ENCODE measurements around the gene TNRC6B.

The TNRC6B gene

DNA sequence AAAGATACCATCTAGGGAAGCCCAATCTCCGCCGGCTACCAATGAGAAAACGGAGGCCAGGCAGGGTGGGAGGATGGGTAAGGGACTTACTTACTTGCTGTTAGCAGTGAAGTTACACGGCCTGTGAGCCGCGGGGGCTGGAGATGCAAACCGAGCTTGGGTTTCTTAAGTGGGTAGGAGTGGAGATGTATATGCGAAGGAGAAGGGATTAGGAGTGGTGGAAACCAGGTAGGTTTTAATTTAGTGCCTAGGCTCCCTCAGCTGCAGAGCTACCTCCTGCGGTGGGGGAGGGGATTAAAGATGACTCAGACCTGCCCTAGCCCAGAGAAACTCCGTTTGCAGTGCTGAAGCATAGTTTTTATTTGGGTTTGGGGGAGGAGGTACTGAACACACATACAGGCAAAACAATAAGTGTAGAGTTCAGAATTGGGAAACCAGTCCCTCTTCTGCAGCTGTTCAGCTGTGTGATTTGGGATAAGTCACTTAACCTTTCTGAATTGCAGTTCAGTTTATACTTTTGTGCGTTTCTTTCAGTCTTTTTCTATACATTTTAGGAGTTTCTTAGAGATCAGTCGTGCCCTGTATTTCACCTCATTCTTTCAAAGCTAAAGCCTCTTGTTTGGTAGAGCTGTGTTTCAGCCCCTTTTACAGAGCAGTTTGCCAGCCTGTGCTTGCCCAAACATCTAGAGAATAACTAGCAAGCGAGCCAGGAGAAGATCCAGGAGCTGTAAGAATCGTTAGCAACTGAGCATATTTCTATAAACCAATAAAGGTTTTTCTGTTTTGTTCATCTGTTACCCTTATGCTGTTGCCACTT, 596 bp upstream of the TNRC6B start:
- TF ChIP-seq, protein P1, sequence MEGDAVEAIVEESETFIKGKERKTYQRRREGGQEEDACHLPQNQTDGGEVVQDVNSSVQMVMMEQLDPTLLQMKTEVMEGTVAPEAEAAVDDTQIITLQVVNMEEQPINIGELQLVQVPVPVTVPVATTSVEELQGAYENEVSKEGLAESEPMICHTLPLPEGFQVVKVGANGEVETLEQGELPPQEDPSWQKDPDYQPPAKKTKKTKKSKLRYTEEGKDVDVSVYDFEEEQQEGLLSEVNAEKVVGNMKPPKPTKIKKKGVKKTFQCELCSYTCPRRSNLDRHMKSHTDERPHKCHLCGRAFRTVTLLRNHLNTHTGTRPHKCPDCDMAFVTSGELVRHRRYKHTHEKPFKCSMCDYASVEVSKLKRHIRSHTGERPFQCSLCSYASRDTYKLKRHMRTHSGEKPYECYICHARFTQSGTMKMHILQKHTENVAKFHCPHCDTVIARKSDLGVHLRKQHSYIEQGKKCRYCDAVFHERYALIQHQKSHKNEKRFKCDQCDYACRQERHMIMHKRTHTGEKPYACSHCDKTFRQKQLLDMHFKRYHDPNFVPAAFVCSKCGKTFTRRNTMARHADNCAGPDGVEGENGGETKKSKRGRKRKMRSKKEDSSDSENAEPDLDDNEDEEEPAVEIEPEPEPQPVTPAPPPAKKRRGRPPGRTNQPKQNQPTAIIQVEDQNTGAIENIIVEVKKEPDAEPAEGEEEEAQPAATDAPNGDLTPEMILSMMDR (IDR thresholded peaks at IDR 0.05; ENCODE audit: low read depth, low read length, missing control alignments), result no peak
- no peak for DNase-seq (ENCODE audit: extremely low read depth, low read depth)
- H3K4me3 ChIP-seq (replicated peaks; ENCODE audit: low read depth, low read length), result peak overlapping the region; percentile 62

DNA sequence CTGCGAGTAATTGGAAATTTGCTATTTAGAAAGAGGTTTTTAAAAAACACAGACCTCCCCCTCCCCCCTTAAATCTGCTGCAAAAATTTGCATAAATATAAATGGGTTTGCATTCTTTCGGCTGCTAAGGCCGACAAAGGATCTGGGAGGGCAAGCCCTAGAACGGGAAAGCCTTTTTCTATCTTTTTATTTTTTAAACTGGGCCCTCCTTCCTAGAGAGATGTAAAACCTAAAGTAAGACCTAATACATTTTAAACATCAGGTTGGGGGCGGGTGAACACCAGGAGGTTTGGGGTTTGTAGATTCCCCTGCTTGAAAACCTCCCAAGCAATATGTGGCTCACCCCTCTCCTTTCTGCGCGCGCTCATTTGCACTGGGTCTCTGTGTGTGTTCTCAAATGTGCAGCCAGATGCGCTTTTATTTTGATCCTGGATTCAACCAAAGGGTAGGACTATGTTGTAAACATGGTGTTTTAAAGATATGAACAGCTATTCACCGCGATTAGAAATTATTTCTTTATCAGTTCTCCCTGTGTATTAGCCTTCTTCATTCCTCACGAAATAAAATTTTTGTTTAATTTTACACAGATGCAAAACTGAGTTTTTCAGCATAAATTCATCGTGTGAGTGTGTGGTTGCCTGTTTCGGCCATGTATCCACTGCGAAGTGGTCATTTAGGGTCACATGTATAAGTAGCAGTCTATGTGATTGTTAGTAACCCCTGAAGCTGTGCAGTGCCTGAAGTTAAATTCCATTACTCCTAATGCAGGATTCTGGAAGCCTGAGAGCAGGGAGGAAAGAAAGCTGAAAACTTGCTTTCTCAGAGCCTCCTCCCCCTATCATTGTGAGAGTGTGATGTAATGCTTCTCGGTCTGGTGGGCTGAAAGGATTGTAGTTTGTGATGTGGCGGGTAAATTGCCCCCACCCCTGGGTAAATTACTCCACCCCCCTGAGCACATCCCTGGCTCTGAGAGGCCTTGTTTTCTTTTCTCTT, 988 bp downstream of the TNRC6B start:
- TF ChIP-seq, protein P1 (IDR thresholded peaks at IDR 0.05; ENCODE audit: low read depth, low read length, missing control alignments), result no peak
- DNase-seq (ENCODE audit: extremely low read depth, low read depth), result no peak
- H3K4me3 ChIP-seq (replicated peaks; ENCODE audit: low read depth, low read length), result peak overlapping the region; percentile 62

DNA sequence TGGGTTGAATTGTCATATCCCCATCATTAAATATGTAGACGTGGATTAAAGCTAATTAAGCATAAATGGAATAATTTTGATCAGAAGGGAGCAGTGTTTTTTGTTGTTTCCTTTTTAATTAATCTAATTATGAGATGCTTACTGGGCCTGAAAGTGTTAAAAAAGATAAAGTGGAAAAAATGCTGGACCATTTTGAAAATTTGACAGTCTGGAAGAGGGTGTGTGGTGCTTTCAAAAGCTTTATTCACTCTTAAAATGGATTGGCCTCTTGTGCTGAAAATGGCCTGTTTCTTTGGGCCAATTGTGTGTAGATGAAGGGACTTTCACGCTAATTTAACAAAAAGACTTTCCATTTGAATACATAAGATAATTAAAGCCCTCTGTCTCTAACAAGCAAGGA, 1.8 kb downstream of the TNRC6B start:
- peak overlapping the region; percentile 62 for H3K4me3 ChIP-seq (replicated peaks; ENCODE audit: low read depth, low read length)
- TF ChIP-seq, protein P1 (IDR thresholded peaks at IDR 0.05; ENCODE audit: low read depth, low read length, missing control alignments), result no peak
- no peak for DNase-seq (ENCODE audit: extremely low read depth, low read depth)

DNA sequence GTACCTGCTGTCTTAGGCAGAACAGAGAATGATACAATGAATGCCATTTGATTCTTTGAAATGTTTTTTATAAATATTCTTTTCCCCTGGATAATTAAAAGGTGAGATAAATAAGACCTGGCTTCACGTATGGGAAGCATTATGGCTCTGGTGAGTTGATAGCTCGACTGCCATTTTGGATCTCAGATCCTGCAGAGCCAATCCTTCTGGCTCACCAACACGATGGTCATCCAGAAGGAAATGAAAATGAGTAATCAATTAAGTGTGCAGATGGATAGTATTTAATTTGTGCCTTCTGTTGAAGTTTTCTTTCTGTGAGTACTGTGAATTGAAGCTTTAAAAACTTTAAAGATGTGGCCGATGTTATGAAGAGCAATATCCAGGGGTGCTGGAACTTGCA, 2.7 kb downstream of the TNRC6B start:
- TF ChIP-seq, protein P1 (IDR thresholded peaks at IDR 0.05; ENCODE audit: low read depth, low read length, missing control alignments), result no peak
- peak overlapping the region; percentile 62 for H3K4me3 ChIP-seq (replicated peaks; ENCODE audit: low read depth, low read length)
- no peak for DNase-seq (ENCODE audit: extremely low read depth, low read depth)

DNA sequence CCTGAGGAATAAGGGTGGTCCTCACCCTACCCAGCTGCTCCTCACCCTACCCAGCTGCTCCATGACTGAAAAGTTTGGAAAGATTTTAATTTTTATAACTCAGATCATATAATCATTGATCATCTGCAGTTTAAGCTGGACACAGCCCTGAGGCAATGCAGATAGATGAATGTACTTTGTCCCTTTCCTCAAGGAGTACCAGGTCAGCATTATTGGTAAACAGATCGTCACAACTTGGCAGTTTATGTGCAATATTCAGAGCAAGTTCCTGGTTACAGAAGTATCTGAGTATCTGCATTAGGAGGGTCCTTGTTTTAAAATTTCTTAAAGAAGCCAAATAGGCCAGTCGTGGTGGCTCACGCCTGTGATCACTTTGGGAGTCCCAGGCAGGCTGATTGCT, 3.6 kb downstream of the TNRC6B start:
- no peak for DNase-seq (ENCODE audit: extremely low read depth, low read depth)
- TF ChIP-seq, protein P1 (IDR thresholded peaks at IDR 0.05; ENCODE audit: low read depth, low read length, missing control alignments), result no peak
- no peak overlapping the region; the same call in 1 of the 2 replicates for H3K4me3 ChIP-seq (replicated peaks; ENCODE audit: low read depth, low read length)

DNA sequence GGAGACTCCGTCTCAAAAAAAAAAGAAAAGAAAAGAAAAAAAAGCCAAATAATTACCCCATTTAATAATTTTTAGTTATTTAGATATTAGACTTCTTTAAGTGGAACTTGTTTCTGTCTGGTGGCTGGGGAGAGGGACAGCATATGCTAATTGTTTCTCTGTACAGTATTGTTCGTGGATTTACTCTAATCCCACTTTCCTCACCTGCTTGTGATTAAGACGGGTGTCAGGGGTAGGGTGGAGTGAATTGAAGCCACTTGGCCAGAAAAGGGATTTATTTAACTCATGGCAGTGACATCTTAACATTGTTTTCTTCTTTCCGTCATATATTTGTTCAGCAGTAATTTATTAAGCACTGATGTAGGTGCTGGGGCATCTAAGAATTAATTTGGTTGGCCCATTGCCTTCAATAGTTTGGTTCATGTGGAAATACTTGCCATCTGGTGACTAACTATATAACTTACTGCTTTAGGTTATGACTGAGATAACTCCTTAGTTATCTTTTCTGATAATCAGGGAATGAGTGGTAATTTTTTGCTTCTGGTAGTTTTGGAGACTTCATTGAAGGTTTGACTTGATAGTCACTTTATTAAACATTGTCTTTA, 4.6 kb downstream of the TNRC6B start:
- H3K4me3 ChIP-seq (replicated peaks; ENCODE audit: low read depth, low read length), result no peak overlapping the region
- DNase-seq (ENCODE audit: extremely low read depth, low read depth), result no peak
- TF ChIP-seq, protein P1 (IDR thresholded peaks at IDR 0.05; ENCODE audit: low read depth, low read length, missing control alignments), result no peak
